ENCODE data around the gene SFXN4.
"Not testable (repeated sequence)": the region's sequence is repeated elsewhere in the genome, so short reads cannot be mapped to it uniquely, and the experiment has no call there.

The SFXN4 gene

DNA sequence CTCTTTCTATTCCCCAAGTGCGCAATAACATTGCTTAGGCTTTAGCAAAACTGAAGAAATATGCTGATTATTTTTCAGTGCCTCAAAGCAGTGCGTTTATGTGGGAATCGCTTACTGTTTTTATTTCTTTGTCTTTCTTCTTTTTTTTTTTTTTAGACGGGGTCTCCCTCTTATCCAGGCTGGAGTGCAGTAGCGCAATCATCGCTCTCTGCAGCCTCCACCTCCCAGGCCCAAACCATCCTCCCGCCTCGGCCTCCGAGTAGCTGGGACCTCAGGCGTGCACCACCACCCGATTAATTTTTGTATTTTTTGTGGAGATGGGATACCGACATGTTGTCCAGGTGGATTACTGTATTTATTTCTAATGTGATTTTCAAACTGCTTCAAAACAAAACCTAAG, 60.4 kb downstream of the SFXN4 start:
- no peak for DNase-seq

DNA sequence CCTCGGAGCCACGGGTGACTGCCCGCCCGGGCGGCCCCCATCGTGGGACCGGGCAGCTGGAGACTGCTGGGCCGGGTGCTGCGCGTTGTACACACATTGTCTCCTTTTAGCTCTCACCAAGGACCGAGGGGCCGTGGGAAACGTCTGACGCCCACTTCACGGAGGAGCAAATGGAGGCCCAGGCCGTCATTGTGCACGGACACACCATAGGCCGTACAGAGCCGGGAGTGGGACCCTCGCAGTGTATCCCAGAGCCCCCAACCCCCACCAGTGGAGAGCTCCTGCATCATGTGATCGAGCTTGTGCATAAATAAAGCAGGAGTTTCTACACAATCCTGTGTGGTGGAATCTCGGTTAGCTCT, 60.9 kb downstream of the SFXN4 start:
- DNase-seq = no peak

- no peak for DNase-seq
These were observed 61.4 kb downstream of the SFXN4 start, which contains the start of gene DENND10 for GRCh38 chr10:119103903-119104653. DENND10 (plus strand) TSS chr10:119104113; CDS start chr10:119104143, 30 bp downstream.

DNA sequence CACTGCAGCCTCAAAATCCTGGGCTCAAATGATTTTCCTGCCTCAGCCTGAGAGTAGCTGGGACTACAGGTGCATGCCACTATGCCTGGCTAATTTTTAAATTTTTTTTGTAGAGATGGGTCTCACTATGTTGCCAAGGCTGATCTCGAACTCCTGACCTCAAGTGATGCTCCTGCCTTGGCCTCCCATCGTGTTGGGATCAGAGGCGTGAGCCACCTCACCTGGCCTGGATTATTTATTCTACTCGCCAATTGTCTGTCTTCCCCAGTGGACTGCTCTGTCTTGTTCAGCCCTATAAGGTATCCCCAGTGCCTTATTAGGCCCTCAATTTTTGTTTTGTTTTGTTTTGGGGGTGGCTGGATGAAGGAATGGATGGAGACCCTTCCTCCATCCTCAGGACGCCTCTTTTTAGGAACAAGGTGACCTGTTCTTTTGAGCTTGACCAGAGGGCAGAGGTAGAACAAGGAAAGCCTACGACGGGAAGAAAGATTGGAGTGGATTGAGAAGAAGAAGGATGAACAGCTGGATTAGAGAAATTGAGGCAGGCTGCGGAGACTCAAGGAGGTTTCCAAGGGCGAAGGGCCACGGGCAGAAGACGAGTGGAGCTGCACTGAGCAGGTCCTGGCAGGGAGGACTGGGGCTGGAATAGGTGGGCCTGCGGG, 62.1 kb downstream of the SFXN4 start:
- no peak for DNase-seq

- no peak for DNase-seq
These were observed 64.0 kb downstream of the SFXN4 start for GRCh38 chr10:119101366-119102098.

DNA sequence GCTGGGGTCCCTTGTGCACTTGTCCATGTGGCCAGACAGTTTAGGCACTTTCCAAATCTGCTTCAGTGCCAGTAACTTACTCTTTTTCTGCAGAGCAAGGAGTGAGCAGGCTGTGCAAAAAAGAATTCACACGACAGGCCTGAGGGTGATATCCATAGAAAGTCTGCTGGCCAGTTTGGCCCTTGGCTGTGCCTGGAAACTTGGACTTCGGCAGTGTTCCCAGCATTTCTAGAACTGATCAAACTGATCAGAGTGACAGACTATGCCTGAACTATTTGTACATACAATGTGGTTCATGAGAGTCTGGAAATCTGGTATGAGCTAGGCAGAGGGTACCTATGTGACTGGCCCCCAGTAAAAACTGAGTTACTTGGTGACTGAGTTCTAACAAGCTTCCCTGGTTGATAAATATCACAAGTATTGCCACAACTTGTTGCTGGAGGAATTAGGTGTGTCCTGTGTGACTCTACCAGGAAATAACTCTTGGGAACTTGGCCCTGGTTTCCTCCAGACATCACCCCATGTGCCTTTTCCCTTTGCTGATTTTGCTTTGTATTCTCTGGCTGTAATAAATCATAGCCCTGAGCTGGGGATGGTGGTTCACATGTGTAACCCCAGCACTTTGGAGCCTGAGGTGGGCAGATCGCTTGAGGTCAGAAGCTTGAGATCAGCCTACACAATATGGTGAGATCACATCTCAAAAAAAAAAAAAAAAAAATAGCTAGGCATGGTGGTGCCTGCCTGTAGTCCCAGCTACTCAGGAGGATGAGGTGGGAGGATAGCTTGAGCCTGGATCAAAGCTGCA, 64.9 kb downstream of the SFXN4 start:
- no peak for DNase-seq

DNA sequence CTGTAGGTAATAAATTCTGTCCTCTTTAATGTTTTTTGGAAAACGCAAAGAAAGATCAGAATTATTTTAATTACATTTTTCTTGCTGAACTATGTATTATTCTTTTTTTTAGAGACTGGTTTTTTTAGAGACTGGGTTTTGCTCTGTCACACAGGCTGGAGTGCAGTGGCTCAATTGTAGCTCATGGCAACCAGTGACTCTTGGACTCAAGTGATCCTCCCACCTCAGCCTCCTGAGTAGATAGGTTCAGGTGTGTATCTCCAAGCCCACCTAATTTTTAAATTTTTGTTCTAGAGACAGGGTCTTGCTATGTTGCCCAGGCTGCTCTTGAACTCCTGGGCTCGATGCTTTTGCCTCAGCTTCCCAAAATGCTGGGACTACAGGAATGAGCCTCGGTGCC, 66.9 kb downstream of the SFXN4 start:
- DNase-seq = no peak

GRCh38 chr10:119096641-119097415, 68.7 kb downstream of the SFXN4 start:
- not testable (repeated sequence) for DNase-seq

DNA sequence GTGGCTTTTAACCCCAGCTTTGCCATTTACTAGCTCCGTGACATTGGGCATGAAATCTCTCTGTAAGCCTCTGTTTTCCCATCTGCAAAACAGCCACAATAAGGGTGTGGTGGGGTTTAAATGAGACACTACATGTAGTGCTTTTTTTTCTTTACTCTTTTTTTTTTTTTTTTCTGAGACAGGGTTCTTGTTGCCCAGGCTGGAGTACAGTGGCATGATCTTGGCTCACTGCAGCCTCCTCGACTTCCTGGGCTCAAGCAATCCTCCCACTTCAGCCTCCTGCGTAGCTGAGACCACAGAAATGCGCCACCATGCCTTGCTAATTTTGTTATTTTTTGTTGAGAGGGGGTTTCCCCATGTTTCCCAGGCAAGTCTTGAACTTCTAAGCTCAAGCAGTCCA, 69.9 kb downstream of the SFXN4 start:
- no peak for DNase-seq

DNA sequence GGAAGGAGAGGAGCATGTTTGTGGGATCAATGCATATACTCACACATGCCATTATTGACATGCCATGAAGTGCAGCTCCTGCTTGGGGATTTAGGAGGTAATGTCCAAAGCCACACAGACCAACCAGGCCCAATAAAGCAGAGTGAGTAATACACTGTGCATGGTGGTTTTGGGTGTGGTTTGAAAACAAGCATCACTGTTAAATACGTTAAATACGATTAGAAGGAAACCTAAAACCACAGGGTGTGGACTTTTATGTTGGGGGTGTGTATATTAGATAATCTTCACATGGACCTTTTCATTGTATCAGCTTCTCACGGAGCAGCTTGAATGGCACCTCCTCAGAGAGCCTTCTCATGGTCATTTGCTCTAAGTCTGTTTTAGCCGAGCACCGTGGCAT, 74.5 kb downstream of the SFXN4 start:
- no peak for DNase-seq
